Thymus (tissue), 11 donors: Measurements from ENCODE around the gene GSN. TPM values are rescaled to one million over a fixed set of nuclear protein-coding genes. Genes with fewer than 3 reads are reported as not detected.

Source experiments
- DNase-seq, 9 donors: peaks; one replicate each; pipeline ENCODE4 v3.0.0-alpha.2; 2013; ENCODE audit warnings: low spot score in 9 of 9, low read depth in 6 of 9, missing footprints in 1 of 9
- H3K27ac ChIP-seq, 2 donors: one replicate each; pipeline ENCODE4 v1.5.1; 2013; ENCODE audit warnings: control low read depth in 1 of 2, low read depth in 1 of 2, low read length in 1 of 2, mild to moderate bottlenecking in 1 of 2, moderate library complexity in 1 of 2
- H3K27me3 ChIP-seq, 2 donors: one replicate each; pipeline ENCODE4 v1.5.1; 2013; ENCODE audit warnings: low read length in 1 of 2; ENCODE audit not compliant: control insufficient read depth in 2 of 2, insufficient read depth in 1 of 2
- H3K36me3 ChIP-seq, 2 donors: one replicate each; pipeline ENCODE4 v1.5.1; 2013; ENCODE audit warnings: low read length in 1 of 2, mild to moderate bottlenecking in 1 of 2, moderate library complexity in 1 of 2; ENCODE audit not compliant: control insufficient read depth in 2 of 2, insufficient read depth in 2 of 2
- H3K4me1 ChIP-seq, 2 donors: one replicate each; pipeline ENCODE4 v1.5.1; 2013; ENCODE audit warnings: low read length in 2 of 2; ENCODE audit not compliant: control insufficient read depth in 2 of 2, insufficient read depth in 2 of 2
- H3K4me3 ChIP-seq, 2 donors: one replicate each; pipeline ENCODE4 v1.5.1; 2013; ENCODE audit warnings: low read length in 2 of 2, control low read depth in 1 of 2, mild to moderate bottlenecking in 1 of 2
- H3K9me3 ChIP-seq, 2 donors: one replicate each; pipeline ENCODE4 v1.5.1; 2013; ENCODE audit warnings: low read length in 1 of 2, mild to moderate bottlenecking in 1 of 2; ENCODE audit not compliant: control insufficient read depth in 2 of 2, insufficient read depth in 1 of 2
- WGBS: extraction: QIAGEN DNeasy Blood & Tissue Kit; methylation state at CpG from one replicate; pipeline ENCODE4 v1.1.7; 2013; 5-methylcytosine and 5-hydroxymethylcytosine counted together
- polyA plus RNA-seq: library from polyadenylated mRNA; stranded (reverse); fragments of 200-250 nt; gene quantifications from one replicate; pipeline ENCODE4 v1.2.3, GENCODE V29; 2013
- total RNA-seq: library from RNA; stranded (reverse); fragments of 120-200 nt; gene quantifications from one replicate; pipeline ENCODE4 v1.2.4, GENCODE V29; 2013
- donor health status: healthy.

Gene GSN
- total and polyA plus RNA-seq, 2 donors: 138 to 248 TPM

DNA sequence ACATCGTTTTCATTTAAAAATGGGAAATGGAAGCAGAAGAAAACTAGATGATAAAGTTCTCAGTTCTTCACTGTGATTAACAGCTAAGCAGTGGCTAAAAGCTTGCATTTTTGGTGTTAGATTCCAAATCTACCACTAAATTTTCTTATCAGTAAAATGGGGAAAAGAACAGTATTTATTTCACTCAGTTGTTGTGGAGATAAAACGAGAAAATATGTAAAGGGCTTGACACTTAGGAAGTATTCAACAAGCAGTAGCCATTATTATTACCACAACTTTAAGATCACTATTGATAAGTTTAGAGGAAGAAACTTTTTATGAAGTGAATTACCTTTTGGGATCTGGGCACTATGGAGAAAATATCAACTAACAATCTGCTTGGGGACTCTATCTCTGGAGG lies 97.6 kb downstream of the GSN start:
- no peak for DNase-seq
- Histone ChIP-seq H3K36me3 (no peaks in the 10 kb centered on the region), H3K4me1 (peaks cover 10 to 16% of the 10 kb centered on the region in 2 donors), H3K27me3 (peaks cover 0 to 11% of the 10 kb centered on the region in 2 donors), H3K27ac (no peak overlapping the region), H3K4me3 (no peak overlapping the region), H3K9me3 (peaks cover 0 to 3% of the 10 kb centered on the region in 2 donors)
- 77% methylated on average over 2 of the region's 2 CpGs for WGBS

DNA sequence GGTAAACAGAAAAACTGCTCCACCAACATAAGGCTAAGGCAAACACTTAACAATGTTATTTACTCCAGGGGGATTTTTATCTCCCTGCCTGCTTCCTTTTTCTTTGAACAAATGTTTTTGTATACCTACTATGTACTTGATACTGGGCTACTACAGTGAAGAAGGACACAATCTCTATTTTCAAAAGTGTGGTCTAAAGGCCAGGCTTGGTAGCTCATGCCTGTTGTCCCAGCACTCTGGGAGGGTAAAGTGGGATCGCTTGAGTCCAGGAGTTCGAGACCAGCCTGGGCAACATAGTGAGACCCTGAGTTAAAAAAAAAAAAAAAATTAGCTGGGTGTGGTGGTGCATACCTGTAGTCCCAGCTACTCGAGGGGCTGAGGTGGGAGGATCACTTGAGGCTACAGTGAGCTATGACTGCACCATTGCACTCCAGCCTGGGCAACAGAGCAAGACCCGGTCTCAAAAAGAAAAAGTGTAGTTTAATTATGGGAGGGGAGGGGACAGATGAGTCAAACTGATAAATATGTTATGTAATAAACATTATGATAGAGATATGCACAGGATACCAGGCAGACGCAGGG lies 98.7 kb downstream of the GSN start:
- Histone ChIP-seq H3K27me3 (peaks cover 0 to 11% of the 10 kb centered on the region in 2 donors), H3K4me3 (no peak overlapping the region), H3K4me1 (peaks cover 10 to 17% of the 10 kb centered on the region in 2 donors), H3K27ac (no peak overlapping the region), H3K9me3 (peaks cover 0 to 4% of the 10 kb centered on the region in 2 donors), H3K36me3 (no peaks in the 10 kb centered on the region)
- WGBS: 96% methylated on average over 5 of the region's 5 CpGs
- no peak for DNase-seq

DNA sequence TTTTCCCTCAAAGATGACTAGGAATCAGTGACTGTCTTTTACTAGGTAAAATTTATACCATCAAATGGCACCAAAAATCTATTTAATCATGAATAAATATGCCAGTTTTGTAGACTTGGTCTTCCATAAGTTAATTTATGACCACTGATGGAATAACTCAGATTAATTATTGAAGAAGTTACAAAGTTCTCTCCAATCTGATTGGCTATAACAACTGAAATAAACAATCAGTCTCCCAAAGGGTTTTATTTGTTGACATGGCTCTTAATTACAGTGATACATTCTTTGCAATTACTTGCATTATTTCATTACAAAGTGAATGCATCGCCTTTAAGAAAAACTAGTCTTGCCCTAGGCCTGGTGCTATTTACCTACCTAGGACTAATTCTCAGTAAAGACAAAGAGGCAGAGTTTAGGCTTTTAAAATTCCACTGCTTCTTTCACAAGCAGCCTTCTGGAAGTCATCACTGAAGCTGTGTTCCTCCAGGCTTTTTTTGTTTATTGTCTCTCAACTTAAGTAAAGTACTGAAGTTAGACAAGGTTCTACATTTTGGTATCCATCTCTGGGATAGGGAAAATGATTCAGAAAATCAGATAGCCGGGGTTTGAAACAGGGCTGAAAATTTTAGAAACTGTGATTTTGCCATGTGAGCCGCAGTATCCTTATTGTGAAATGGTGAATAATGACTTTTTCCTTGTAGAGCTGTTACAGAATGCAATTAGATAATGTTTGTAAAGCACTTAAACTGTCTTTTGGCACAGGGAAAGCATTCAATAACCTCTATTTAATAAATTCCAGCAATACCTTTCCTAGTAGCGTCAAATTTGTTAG lies 99.6 kb downstream of the GSN start:
- peaks cover 10 to 17% of the 10 kb centered on the region in 2 donors for H3K4me1 ChIP-seq
- WGBS: 92% methylated on average over 4 of the region's 4 CpGs
- peaks cover 0 to 11% of the 10 kb centered on the region in 2 donors for H3K27me3 ChIP-seq
- peaks cover 0 to 4% of the 10 kb centered on the region in 2 donors for H3K9me3 ChIP-seq
- no peak overlapping the region for H3K4me3 ChIP-seq
- H3K27ac ChIP-seq: no peak overlapping the region
- DNase-seq: no peak
- H3K36me3 ChIP-seq: no peaks in the 10 kb centered on the region

DNA sequence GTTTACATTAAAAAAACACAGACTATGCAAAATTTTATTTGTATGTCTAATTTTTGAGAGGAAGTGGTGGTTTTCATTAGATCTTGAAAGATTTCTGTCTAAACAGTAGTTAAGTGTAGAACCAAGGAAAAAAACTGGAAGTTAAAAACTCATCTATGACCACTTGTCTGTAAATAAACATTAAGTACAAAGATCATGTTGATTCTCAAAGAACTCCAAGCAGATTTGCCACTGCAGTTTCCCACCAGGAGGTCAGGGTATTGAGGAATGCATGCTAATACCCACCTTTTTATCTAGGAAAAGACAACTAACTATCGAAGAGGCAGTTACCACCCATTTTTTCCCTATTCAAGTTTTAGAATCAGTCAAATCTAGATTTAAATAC lies 100.2 kb downstream of the GSN start:
- whole genome bisulfite sequencing: 87% methylated on average over 1 of the region's 1 CpG
- no peak for DNase-seq
- Histone ChIP-seq H3K4me3 (no peak overlapping the region), H3K27ac (no peak overlapping the region), H3K4me1 (peaks cover 10 to 17% of the 10 kb centered on the region in 2 donors), H3K9me3 (peaks cover 0 to 4% of the 10 kb centered on the region in 2 donors), H3K27me3 (peaks cover 0 to 11% of the 10 kb centered on the region in 2 donors), H3K36me3 (no peaks in the 10 kb centered on the region)

DNA sequence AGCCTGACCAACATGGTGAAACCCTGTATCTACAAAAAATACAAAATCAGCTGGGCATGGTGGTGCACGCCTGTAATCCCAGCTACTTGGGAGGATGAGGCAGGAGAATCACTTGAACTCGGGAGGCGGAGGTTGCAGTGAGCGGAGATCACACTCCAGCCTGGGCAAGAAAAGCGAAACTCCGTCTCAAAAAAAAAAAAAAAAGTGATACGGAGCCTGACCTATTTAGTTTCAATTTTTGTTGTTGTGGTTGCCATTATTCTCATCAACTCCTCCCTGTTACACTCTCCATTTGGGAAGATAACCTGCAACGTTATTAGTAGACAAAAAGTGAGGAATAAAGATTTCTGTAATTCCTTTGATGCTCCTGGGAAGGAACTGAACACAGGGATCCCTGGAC lies 100.8 kb downstream of the GSN start:
- 39% methylated on average over 8 of the region's 8 CpGs for WGBS
- peaks cover 0 to 11% of the 10 kb centered on the region in 2 donors for H3K27me3 ChIP-seq

DNA sequence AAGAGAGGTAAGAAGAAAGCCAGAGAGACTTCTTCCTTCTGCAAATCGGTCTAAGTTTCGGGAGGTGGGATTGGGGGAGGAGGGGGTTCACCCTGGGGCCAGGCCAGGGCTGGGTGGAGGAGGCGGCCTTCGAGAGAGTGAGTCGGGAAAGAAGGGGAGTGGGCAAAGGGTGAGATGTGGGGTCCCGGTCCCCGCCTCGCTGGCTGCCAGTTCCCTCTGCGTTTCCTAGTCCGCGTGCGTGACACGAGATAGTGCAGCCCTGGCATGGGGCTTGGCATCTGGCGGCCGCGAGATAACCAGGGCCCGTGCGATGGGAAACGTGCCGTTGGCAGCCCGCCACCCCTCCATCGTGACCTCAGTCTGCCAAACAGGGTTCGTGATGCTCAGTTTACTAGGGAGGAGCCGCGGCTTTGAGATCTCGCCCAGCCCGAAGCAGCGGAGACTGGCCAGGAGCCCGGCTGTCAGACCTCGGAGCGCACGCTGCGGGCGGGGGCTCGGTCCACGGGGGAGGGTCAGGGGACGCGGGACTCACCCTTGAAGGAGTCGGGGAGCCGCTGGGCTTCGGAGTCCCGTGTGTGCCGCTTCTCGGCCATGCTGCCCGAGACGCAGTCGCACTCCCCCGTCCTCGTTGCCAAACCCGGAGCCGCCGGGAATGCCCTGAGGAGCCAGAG lies 101.8 kb downstream of the GSN start, which contains the start of gene STOM:
Gene STOM, minus strand, starts transcription at position 656 of the 671 bp plus-strand sequence. Its CDS starts 63 bp downstream, at position 593.
- H3K27me3 ChIP-seq: peaks cover 0 to 11% of the 10 kb centered on the region in 2 donors
- WGBS: under 1% methylated on average over 52 of the region's 52 CpGs
- H3K4me3 ChIP-seq: peak within 1 kb of the TSS; percentile 72 to 79
- no peaks in the 10 kb centered on the region for H3K36me3 ChIP-seq
- peaks cover 0 to 4% of the 10 kb centered on the region in 2 donors for H3K9me3 ChIP-seq
- peak in 2 of 9 donors; percentile 26 to 36 for DNase-seq
- peak within 1 kb of the TSS; percentile 72 to 81 for H3K27ac ChIP-seq
- H3K4me1 ChIP-seq: peaks cover 10 to 17% of the 10 kb centered on the region in 2 donors

More for the DNA sequence above, 100.8 kb downstream of the GSN start:
- Histone ChIP-seq H3K4me3 (peak overlapping the region; percentile 72 to 79), H3K36me3 (no peaks in the 10 kb centered on the region), H3K9me3 (peaks cover 0 to 4% of the 10 kb centered on the region in 2 donors), H3K4me1 (peaks cover 10 to 17% of the 10 kb centered on the region in 2 donors), H3K27ac (no peak overlapping the region)
- no peak for DNase-seq

DNA sequence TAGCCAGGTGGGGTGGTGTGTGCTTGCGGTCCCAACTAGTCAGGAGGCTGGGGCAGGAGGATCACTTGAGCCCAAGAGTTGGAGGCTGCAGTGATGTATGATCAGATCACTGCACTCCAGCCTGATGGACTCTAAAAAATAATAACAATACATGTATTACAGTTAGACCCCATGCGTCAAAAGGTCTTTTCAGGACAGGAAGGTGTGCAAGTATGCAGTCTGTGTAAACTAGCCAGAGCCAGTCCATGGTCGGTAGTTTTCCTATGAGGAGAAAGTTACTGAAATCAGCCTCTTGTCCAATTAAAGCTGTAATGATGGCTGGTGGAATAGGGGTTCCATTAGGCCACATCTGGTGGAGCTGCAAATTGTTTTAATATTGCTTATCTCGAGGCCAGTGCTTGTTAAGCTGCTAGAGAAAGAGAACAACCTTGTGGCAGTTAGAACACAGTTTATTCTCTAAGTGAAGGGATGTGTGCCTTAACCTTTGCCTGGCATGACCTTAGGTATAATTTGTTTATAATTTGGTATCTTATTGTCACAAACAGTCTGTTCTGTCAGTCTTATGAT lies 103.6 kb downstream of the GSN start:
- Histone ChIP-seq H3K9me3 (peaks cover 0 to 4% of the 10 kb centered on the region in 2 donors), H3K36me3 (no peaks in the 10 kb centered on the region), H3K27me3 (peaks cover 0 to 11% of the 10 kb centered on the region in 2 donors), H3K27ac (peak overlapping the region in 1 of 2 donors; percentile 8), H3K4me1 (peaks cover 10 to 17% of the 10 kb centered on the region in 2 donors), H3K4me3 (no peak overlapping the region)
- no peak for DNase-seq
- WGBS: 94% methylated on average over 4 of the region's 4 CpGs

DNA sequence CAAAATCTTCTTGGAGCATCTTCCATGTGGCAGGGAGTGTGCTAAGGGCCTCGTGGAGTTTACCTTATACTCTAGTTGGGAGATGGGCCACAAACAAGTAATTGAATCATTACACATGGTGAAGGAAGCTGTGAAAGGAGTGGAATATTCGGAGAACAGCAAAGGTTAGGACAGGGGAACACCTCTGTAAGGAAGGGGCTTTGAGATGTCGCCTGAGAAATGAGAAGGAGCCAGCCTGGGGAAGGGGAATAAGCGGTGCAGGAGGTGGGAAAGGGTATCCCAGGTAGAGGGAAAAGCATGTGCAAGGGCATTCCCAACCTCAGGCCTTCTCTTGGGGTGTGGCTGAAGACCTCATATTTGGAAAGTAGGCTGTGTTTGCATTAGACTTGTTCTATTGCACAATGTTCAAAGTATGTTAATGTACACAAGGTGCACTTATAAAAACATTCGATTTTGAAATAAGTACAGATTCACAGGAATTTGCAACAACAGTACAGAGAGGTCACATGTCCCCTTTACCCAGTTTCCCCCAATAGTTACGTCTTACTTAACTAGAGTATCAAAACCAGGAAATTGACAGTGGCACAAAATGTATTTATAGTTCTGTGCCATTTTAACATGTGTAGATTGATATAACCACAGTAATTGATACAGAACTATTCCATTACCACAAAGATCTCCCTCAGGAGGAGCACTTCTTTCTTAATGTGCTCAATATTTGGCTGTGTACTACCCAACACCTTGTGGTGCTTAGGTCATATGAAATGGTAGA lies 104.5 kb downstream of the GSN start:
- Histone ChIP-seq H3K4me3 (no peak overlapping the region), H3K36me3 (no peaks in the 10 kb centered on the region), H3K27me3 (peaks cover 0 to 11% of the 10 kb centered on the region in 2 donors), H3K4me1 (peaks cover 10 to 17% of the 10 kb centered on the region in 2 donors), H3K9me3 (peaks cover 0 to 4% of the 10 kb centered on the region in 2 donors), H3K27ac (peak overlapping the region; percentile 39 to 61)
- 94% methylated on average over 6 of the region's 6 CpGs for WGBS
- DNase-seq: no peak
